NCI-H226 (cell line): ENCODE data around the gene PALD1.

Experiments used
- DNase-seq: peaks from one replicate; pipeline ENCODE4 v3.0.0-alpha.2; 2015

Gene PALD1

DNA sequence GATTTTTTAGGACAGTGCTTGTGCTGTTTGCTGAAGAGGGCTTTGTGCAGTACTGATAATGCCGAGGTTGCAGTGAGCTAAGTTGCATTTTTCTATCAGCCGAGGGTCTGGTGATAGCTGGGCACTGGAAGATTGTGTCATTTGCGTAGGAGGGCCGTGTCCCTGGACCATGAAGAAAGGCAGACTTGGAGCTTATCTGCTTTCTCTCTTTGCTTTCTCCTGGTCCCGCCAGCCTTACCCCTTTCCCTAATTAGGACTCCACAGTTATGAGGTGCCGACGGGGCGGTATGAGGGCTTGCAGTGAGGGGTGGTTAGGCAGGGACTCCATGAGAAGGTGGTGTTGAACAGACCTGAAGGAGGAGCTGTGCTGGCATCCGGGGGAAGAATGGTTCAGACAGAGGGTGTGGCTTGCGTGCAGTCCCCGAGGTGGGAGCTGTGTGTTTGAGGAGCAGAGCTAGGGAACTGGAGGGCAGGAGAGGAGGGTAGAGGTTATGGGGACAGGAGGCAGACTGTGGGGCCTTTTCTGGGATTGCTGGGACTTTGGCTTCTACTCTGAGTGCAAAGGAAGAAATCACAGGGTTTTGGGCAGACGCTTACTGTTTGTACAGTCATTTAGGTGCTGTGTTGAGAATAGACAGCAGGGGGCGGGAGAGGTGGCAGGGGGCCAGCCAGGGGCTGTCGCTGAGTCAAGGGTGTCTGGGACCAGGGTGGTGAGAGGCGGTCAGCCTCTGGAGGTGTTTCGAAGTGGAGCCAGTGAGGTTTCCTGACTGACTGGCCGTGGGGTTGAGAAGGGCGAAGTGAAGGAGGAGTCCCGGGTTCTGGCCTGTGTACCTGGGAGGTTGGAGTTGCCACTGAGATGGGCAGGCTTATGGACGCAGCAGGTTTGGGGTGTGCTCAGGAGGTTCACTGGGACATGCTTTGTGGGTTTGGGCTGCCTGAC is 80.6 kb downstream of the PALD1 start:
- peak; percentile 48 for DNase-seq

- no peak for DNase-seq
These were observed 81.3 kb downstream of the PALD1 start for GRCh38 chr10:70559861-70560260.

- no peak for DNase-seq
These were observed 82.0 kb downstream of the PALD1 start for GRCh38 chr10:70560511-70560941.

DNA sequence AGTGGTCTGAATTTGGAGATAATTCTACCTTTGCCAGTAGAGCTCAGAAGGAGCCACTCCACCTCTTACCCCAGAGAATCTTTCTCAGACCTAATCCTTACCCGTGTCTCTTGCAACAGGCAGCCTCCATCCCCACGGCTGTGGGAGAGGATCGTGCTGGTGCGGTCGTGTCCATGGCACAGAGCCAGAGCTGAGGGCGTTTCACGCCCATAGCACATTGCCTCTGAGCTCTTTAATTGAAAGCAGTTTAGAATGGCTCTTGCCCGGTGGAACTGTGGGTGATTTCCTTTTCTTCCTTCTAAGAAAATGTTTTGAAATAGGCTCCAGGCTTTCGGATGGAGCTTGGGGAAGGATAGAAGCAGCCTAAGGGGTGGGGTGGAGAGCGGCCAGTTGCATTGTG is 82.5 kb downstream of the PALD1 start:
- DNase-seq = no peak

DNA sequence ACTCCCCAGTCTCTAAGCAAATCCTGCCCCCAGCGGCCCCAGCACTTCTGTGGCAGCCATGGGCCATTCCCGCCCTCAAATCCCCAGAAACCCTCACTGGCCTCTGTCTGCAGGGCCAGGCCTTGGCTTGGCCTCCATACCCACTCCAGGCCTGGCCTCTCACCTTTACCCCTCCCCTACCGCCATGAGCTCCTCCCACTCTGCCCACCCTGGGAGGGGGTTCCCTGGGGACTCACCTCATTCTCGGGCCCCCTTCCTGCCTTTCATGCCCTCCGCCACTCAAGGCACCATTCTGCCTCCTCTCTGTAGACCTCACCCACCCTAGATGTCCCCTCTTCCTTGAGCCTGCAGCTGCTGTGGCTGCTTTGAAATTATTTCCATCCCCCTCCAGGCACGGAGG is 83.0 kb downstream of the PALD1 start:
- DNase-seq = no peak

DNA sequence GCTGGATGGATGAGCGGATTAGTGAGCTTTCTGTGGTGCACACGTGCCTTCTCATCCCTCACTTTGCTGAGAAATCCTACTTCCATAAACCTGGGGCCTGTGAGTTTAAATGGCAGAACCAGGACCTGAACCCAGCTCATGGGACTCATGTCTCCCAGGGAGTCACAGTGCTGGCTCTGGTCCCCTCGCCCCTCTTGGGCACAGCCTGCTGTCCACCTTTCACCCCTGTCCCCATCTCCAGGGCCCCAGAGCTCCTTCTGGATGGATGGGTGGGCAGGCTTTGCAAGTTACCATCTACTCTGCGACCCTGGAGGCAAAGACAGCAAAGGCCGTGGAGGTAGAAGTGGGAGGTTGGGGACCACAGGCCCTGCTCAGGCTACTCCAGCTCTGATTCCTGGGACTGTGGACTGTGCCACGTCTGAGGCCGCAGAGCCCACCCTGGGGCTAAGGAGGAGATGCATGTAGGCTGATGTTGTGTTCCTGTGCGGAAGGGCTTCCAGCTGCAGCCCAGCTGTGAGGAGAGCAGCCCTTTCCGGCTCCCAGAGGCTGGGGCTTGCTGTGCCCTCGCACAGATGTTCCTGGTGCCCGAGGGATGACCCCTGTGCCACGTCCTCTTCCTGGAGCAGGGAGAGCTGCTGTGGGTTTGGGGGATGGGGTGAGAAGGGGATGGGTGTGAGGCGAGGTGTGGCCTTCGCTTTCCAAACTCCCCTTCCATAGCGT is 83.6 kb downstream of the PALD1 start:
- DNase-seq = no peak

DNA sequence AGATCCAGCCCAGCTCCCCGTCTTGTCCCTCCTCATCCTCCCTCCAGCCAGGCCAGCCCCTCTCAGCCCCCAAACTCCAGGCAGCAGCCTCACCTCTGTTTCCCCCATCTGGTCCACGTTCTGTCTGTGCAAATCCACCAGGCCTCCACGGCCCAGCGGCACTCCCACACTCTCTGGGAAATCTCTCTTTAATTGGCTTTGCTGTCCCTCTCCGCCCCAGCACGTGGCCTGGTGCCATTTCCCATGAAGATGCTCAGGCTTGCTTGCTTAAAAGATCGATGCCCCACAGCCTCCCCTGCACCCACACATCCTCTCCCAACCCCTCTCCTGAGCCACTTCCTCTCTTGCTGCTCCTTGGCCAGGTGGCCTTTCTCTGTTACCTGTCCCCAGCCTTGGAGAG is 84.7 kb downstream of the PALD1 start:
- no peak for DNase-seq

DNA sequence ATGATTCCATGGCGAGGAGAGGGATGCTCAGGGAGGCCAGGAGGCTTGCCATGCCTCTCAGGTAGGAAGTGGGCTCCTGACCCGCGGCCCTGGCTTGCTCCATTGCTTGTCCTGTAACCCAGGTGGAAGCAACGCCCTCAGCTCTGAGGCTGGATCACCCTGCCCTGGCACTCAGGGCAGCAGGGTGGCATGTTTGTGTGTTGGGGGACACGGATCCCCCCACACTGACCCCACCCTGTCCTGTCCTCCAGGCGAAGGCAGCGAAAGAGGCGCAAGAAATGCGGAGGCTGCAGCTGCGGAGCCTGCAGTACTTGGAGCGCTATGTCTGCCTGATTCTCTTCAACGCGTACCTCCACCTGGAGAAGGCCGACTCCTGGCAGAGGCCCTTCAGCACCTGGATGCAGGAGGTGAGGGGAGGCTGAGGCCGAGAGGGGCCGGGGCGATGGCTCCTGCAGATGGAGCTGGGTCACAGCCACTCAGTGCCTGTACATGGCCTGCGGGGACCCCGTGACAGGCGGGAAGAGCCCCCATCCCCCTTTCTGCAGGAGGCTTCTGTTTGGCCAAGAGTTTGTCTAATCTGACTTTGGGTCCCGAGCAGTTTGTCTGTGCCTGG is 85.7 kb downstream of the PALD1 start:
- no peak for DNase-seq

- no peak for DNase-seq
These were observed 86.4 kb downstream of the PALD1 start for GRCh38 chr10:70564901-70565351.

- no peak for DNase-seq
These were observed 87.3 kb downstream of the PALD1 start for GRCh38 chr10:70565556-70566514.

DNA sequence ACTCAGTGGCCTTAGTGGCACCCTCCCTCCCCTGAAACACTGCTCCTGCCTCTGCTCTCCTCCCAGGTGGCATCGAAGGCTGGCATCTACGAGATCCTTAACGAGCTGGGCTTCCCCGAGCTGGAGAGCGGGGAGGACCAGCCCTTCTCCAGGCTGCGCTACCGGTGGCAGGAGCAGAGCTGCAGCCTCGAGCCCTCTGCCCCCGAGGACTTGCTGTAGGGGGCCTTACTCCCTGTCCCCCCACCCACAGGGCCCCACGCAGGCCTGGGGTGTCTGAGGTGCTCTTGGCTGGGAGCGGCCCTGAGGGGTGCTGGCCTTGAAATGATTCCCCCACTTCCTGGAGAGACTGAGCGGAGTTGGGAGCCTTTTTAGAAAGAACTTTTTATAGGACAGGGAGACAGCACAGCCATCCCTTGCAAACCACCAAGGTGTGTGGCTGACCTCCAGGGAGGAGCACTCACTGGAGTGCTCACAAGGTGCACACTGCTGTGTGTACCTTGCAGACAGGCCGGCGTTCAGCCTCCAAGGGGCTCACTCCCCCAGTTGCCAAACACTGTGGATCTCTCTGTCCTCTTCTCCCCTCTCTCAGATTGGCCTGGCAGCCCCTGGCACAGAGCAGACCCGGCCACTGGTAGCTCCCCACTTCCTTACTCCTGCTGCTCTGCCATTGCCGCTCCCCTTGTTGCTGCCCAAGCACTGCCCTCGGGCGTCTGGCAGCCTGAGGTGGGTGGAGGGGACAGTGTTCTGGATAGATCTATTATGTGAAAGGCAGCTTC is 88.1 kb downstream of the PALD1 start:
- no peak for DNase-seq

DNA sequence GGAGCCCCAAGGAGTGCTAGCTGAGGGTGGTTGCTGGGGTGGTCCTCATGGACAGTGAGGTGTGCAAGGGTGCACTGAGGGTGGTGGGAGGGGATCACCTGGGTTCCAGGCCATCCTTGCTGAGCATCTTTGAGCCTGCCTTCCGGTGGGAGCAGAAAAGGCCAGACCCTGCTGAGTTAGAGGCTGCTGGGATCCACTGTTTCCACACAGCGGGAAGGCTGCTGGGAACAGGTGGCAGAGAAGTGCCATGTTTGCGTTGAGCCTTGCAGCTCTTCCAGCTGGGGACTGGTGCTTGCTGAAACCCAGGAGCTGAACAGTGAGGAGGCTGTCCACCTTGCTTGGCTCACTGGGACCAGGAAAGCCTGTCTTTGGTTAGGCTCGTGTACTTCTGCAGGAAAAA is 89.0 kb downstream of the PALD1 start:
- DNase-seq = no peak

DNA sequence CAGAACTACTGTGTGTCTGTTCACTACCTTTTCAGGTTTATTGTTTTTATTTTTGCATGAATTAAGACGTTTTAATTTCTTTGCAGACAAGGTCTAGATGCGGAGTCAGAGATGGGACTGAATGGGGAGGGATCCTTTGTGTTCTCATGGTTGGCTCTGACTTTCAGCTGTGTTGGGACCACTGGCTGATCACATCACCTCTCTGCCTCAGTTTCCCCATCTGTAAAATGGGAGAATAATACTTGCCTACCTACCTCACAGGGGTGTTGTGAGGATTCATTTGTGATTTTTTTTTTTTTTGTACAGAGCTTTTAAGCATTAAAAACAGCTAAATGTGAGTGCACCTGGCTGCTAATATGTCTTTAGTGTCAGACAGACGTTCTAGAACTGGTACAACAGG is 89.5 kb downstream of the PALD1 start:
- DNase-seq = no peak

GRCh38 chr10:70568781-70569495 is 90.4 kb downstream of the PALD1 start:
- no peak for DNase-seq

GRCh38 chr10:70571236-70571635 is 92.7 kb downstream of the PALD1 start:
- DNase-seq = no peak

- DNase-seq = no peak
These were observed 93.3 kb downstream of the PALD1 start for GRCh38 chr10:70571636-70572439.

DNA sequence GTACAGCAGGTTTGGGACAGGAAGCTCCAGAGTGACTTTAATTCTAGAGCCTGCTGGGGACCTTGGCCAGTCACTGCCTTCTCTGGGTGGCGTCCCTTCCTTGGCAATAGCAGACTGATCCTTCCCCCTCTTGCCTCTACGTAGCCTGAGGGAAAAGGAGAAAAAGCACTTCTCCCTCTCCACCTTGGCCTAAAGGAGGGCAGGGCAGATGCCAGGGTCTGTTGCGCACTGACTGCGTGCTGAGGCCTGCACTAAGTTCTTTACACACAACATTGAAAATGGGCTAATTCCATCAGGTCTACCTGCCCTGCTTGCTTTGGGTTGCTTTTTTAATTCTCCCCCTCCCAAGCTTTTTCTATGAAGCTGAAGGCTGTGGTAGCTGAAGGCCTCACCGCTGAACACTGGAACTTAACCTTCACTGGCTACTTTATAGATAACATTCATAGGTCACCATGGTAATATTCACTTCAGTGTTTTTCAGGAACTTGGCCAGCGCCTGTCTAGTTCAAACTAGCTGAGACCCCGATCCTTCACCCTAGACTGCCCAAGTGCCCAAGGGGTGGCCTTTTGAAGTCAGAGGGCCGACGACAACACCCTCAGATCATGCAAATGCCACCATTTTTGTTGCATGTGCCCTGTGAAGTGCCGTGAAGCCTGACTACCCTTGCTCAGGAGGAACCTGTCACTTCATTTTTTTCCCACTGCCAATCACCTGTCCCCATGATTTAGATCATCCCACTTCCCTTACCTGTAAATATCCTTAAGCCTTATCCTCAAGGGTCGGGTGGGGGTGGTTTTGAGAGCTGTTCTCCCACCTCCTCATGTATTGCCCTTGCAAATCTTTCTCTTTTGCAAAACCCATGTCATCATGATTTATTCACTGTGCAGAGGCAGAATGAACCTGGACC is 95.3 kb downstream of the PALD1 start:
- DNase-seq = no peak

- DNase-seq = peak; percentile 69
These were observed 96.9 kb downstream of the PALD1 start for GRCh38 chr10:70575486-70575873.
